Gastrocnemius medialis (tissue), 4 donors: ENCODE measurements around the gene NDUFS8.

Experiments
- CTCF ChIP-seq, 5 experiments: fragments of 450-650 bp in 3 of 5; fragments of 200-600 bp in 2 of 5; sonication (generic) in 2 of 5; IDR thresholded peaks in 4 of 5; conservative IDR thresholded peaks in 1 of 5; 1 replicate in 4 of 5; 2 replicates in 1 of 5; pipeline ENCODE4 v1.5.1; 2016 to 2019; ENCODE audit warnings: antibody characterized with exemption in 5 of 5, mild to moderate bottlenecking in 3 of 5, moderate library complexity in 3 of 5
- POLR2A ChIP-seq, 2 donors: fragments of 450-650 bp; IDR thresholded peaks; one replicate each; pipeline ENCODE4 v1.6.1; 2017; ENCODE audit warnings: antibody characterized with exemption in 2 of 2, mild to moderate bottlenecking in 2 of 2, moderate library complexity in 2 of 2

GRCh38 chr11:68030318-68031143 is at the start of gene NDUFS8:
- TF ChIP-seq CTCF (IDR thresholded peaks at IDR 0.05 in 4 of 5, conservative IDR thresholded peaks at IDR 0.05 in 1 of 5) (no peak), POLR2A (IDR thresholded peaks at IDR 0.05) (peak; percentile 49 to 68)
